ENCODE data around the gene U2AF1L4. TPM values are rescaled to one million over a fixed set of nuclear protein-coding genes. Genes with fewer than 3 reads are reported as not detected.
"Not testable (repeated sequence)": the region's sequence is repeated elsewhere in the genome, so short reads cannot be mapped to it uniquely, and the experiment has no call there.

Gene U2AF1L4
- total and polyA plus RNA-seq, 7 donors = 12.3 to 28.7 (median 18.7) TPM

DNA sequence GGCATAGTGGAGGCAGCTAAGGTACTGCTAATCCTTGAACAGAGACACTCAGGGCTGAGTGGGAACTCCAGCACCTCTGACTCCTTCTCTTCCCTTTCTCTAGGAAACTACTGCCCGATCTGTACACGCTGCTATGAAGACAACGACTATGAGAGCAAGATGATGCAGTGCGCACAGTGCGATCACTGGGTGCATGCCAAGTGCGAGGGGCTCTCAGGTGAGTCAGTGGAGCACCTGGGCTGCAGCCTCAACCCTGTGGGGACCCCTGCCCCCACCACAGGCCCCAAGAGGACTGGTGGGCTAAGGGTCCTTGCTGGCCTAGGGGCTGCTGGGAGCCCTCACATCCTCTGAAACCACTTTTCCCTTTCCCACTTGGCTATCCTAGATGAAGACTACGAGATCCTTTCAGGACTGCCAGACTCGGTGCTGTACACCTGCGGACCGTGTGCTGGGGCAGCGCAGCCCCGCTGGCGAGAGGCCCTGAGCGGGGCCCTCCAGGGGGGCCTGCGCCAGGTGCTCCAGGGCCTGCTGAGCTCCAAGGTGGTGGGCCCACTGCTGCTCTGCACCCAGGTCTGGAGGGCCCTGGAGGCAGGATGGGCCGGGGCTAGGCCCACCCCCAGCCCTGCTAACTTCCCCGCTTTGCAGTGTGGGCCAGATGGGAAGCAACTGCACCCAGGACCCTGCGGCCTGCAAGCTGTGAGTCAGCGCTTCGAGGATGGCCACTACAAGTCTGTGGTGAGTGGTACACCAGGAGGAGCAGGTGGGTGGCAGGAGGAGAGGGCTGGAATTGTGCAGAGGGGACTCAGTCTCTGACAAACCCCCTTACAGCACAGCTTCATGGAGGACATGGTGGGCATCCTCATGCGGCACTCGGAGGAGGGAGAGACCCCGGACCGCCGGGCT is 17.9 kb downstream of the U2AF1L4 start:
- no peaks in the 10 kb centered on the region for H3K9me3 ChIP-seq
- peaks cover 19 to 100% of the 10 kb centered on the region in 2 donors for H3K36me3 ChIP-seq (ENCODE audit: insufficient read depth in 1 of 2, low read depth in 1 of 2)
- no peak overlapping the region for H3K27ac ChIP-seq
- TF ChIP-seq, protein P1, sequence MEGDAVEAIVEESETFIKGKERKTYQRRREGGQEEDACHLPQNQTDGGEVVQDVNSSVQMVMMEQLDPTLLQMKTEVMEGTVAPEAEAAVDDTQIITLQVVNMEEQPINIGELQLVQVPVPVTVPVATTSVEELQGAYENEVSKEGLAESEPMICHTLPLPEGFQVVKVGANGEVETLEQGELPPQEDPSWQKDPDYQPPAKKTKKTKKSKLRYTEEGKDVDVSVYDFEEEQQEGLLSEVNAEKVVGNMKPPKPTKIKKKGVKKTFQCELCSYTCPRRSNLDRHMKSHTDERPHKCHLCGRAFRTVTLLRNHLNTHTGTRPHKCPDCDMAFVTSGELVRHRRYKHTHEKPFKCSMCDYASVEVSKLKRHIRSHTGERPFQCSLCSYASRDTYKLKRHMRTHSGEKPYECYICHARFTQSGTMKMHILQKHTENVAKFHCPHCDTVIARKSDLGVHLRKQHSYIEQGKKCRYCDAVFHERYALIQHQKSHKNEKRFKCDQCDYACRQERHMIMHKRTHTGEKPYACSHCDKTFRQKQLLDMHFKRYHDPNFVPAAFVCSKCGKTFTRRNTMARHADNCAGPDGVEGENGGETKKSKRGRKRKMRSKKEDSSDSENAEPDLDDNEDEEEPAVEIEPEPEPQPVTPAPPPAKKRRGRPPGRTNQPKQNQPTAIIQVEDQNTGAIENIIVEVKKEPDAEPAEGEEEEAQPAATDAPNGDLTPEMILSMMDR (IDR thresholded peaks at IDR 0.05) = no peak
- DNase-seq = no peak
- no peaks in the 10 kb centered on the region for H3K4me1 ChIP-seq
- no peak for ATAC-seq
- no peaks in the 10 kb centered on the region for H3K27me3 ChIP-seq (ENCODE audit: insufficient read depth in 3 of 3, low read length in 2 of 3)
- intact Hi-C loops (cut with DNase I) = no loop called here
- no peak overlapping the region for H3K4me3 ChIP-seq
- WGBS, 3 donors = 91 to 93% (median 92%) methylated on average over 25 of the region's 25 CpGs

GRCh38 chr19:35725216-35725861 is 19.9 kb downstream of the U2AF1L4 start:
- no peak for DNase-seq

GRCh38 chr19:35724560-35724959 is 20.7 kb downstream of the U2AF1L4 start:
- 94 to 96% (median 95%) methylated on average over 12 of the region's 12 CpGs for WGBS, 3 donors
- Histone ChIP-seq H3K9me3 (no peaks in the 10 kb centered on the region), H3K4me3 (no peak overlapping the region), H3K36me3 (ENCODE audit: insufficient read depth in 1 of 2, low read depth in 1 of 2) (peaks cover 17 to 97% of the 10 kb centered on the region in 2 donors), H3K27ac (no peak overlapping the region), H3K4me1 (peaks cover 5% of the 10 kb centered on the region), H3K27me3 (ENCODE audit: insufficient read depth in 3 of 3, low read length in 2 of 3) (no peaks in the 10 kb centered on the region)
- DNase-seq = no peak
- TF ChIP-seq, protein P1 (IDR thresholded peaks at IDR 0.05) = no peak
- intact Hi-C loops (cut with DNase I) = loop anchor here in 1 of 2 donors (2.0 kb wide), 1 partner anchor 14 kb away; no protein-coding TSS in a partner anchor
- no peak for ATAC-seq

More at GRCh38 chr19:35725216-35725861, 19.9 kb downstream of the U2AF1L4 start:
- Histone ChIP-seq H3K9me3 (no peaks in the 10 kb centered on the region), H3K4me1 (no peaks in the 10 kb centered on the region), H3K27me3 (ENCODE audit: insufficient read depth in 3 of 3, low read length in 2 of 3) (no peaks in the 10 kb centered on the region), H3K27ac (no peak overlapping the region), H3K4me3 (no peak overlapping the region), H3K36me3 (ENCODE audit: insufficient read depth in 1 of 2, low read depth in 1 of 2) (peaks cover 19 to 98% of the 10 kb centered on the region in 2 donors)
- TF ChIP-seq, protein P1 (IDR thresholded peaks at IDR 0.05) = no peak
- WGBS, 3 donors = 92 to 95% (median 93%) methylated on average over 23 of the region's 23 CpGs
- no peak for ATAC-seq
- intact Hi-C loops (cut with DNase I) = loop anchor here in 1 of 2 donors (2.0 kb wide), 1 partner anchor 13 kb away; no protein-coding TSS in a partner anchor

DNA sequence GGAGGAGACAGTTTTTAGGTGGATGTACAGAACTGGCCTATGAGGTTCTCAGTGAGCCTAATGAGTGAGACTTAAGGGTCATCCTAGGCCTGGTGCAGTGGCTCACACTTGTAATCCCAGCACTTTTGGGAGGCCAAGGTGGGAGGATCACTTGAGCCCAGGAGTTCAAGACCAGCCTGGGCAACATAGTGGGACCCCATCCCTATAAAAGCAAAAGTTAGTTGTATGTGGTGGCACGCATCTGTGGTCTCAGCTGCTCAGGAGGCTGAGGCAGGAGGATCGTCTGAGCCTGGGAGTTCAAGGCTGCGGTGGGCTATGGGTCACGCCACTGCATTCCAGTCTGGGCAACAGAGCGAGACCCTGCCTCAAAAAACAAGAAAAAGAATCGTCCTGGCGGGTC is 21.1 kb downstream of the U2AF1L4 start:
- peaks cover 16 to 93% of the 10 kb centered on the region in 2 donors for H3K36me3 ChIP-seq (ENCODE audit: insufficient read depth in 1 of 2, low read depth in 1 of 2)
- intact Hi-C loops (cut with DNase I) = loop anchor here in 1 of 2 donors (2.0 kb wide), 1 partner anchor 15 kb away; no protein-coding TSS in a partner anchor
- H3K9me3 ChIP-seq; H3K27ac ChIP-seq; H3K4me1 ChIP-seq; ATAC-seq; H3K27me3 ChIP-seq (ENCODE audit: insufficient read depth in 3 of 3, low read length in 2 of 3); DNase-seq; H3K4me3 ChIP-seq: not testable (repeated sequence)
- WGBS, 3 donors = 93 to 98% (median 96%) methylated on average over 7 of the region's 7 CpGs

DNA sequence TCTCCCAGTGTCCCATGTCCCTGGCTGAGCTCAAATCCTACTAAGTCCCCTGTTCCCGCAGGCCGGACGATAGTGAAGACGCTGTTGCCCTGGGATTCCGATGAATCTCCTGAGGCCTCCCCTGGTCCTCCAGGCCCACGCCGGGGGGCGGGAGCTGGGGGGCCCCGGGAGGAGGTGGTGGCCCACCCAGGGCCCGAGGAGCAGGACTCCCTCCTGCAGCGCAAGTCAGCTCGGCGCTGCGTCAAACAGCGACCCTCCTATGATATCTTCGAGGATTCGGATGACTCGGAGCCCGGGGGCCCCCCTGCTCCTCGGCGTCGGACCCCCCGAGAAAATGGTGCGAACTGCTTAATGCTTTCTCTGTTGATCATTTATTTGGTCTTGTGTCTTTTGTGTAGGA is 21.5 kb downstream of the U2AF1L4 start:
- H3K27me3 ChIP-seq (ENCODE audit: insufficient read depth in 3 of 3, low read length in 2 of 3) = no peaks in the 10 kb centered on the region
- no peak overlapping the region for H3K4me3 ChIP-seq
- TF ChIP-seq, protein P1 (IDR thresholded peaks at IDR 0.05) = no peak
- H3K4me1 ChIP-seq = peaks cover 14% of the 10 kb centered on the region
- peaks cover 14 to 88% of the 10 kb centered on the region in 2 donors for H3K36me3 ChIP-seq (ENCODE audit: insufficient read depth in 1 of 2, low read depth in 1 of 2)
- ATAC-seq (no peak), DNase-seq (no peak)
- H3K9me3 ChIP-seq = no peaks in the 10 kb centered on the region
- WGBS, 3 donors = 91 to 94% (median 93%) methylated on average over 24 of the region's 24 CpGs
- intact Hi-C loops (cut with DNase I) = loop anchor here in 1 of 2 donors (2.0 kb wide), 1 partner anchor 15 kb away; no protein-coding TSS in a partner anchor
- H3K27ac ChIP-seq = no peak overlapping the region
